ENCODE measurements around the gene RTF1. TPM values are rescaled to one million over a fixed set of nuclear protein-coding genes. Genes with fewer than 3 reads are reported as not detected.

The RTF1 gene
- total RNA-seq, 1 donor from 2014 or later: 73.8 TPM

DNA sequence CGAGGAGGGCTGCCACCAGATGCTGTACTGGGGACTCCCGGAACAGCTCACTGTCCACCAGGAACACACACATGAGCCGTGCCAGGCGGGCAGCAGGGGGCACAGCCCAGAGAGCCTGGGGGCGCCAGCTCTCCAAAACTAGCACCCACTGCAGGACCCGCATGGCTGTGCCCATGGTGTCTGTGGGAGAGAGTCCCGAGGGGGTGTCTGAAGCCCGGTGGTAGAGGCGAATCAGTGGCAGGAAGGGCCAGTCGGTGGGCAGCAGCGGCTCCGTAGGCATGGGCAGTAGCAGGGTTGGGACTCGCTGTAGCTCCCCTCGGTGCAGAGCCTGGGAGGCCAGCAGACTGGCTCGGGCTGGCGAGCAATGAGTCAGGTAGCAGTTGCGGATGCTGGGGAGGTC lies 103.7 kb downstream of the RTF1 start:
- Histone ChIP-seq H3K27me3 (no peaks in the 10 kb centered on the region), H3K9ac (no peak overlapping the region), H4K20me1 (ENCODE audit: low read depth) (no peaks in the 10 kb centered on the region), H3K4me1 (no peaks in the 10 kb centered on the region), H3K9me3 (ENCODE audit: low read depth) (no peaks in the 10 kb centered on the region), H3K4me2 (no peak overlapping the region), H3F3A (ENCODE audit: low read depth) (no peaks in the 10 kb centered on the region), H3K27ac (no peak overlapping the region), H3K79me2 (ENCODE audit: low read depth) (no peaks in the 10 kb centered on the region), H2AFZ (replicated peaks) (no peak overlapping the region), H3K4me3 (no peak overlapping the region), H3K36me3 (no peaks in the 10 kb centered on the region)
- Mint-ChIP-seq H3K9me3 (no peaks in the 10 kb centered on the region), H3K27me3 (ENCODE audit: insufficient read depth, low read depth) (peaks cover 5% of the 10 kb centered on the region), H3K27ac (no peak overlapping the region), H3K4me3 (no peak overlapping the region), H3K4me1 (no peaks in the 10 kb centered on the region), H3K36me3 (peaks cover 20% of the 10 kb centered on the region)
- no peak for DNase-seq (ENCODE audit: low spot score)
- TF ChIP-seq EZH2 (IDR thresholded peaks at IDR 0.05) (no peak), EZH2phosphoT487 (IDR thresholded peaks at IDR 0.05) (no peak)
- TF ChIP-seq, protein P1, sequence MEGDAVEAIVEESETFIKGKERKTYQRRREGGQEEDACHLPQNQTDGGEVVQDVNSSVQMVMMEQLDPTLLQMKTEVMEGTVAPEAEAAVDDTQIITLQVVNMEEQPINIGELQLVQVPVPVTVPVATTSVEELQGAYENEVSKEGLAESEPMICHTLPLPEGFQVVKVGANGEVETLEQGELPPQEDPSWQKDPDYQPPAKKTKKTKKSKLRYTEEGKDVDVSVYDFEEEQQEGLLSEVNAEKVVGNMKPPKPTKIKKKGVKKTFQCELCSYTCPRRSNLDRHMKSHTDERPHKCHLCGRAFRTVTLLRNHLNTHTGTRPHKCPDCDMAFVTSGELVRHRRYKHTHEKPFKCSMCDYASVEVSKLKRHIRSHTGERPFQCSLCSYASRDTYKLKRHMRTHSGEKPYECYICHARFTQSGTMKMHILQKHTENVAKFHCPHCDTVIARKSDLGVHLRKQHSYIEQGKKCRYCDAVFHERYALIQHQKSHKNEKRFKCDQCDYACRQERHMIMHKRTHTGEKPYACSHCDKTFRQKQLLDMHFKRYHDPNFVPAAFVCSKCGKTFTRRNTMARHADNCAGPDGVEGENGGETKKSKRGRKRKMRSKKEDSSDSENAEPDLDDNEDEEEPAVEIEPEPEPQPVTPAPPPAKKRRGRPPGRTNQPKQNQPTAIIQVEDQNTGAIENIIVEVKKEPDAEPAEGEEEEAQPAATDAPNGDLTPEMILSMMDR (IDR thresholded peaks at IDR 0.05): no peak

DNA sequence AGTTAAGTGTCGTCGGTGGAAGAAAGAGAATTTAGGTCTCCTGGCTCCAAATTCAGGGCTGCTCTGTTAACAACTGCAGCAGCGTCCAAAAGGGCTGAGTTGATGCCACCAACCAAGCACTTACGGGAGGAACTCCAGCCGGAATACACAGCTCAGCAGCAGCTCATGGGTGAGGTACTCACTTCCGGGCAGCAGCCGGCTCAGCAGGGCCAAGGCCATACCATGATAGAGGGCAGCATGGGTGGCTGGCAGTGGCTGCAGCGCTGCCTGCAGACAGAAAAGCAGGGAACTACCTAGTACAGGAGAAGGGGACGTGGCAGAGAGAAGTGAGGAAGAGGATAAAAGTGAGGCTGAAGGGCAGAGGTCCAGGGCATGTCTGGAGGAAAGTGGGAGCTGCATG lies 104.7 kb downstream of the RTF1 start:
- no peak overlapping the region for H3K4me3 Mint-ChIP-seq
- no peaks in the 10 kb centered on the region for H3K4me1 Mint-ChIP-seq
- Histone ChIP-seq H4K20me1 (ENCODE audit: low read depth) (no peaks in the 10 kb centered on the region), H3K4me3 (no peak overlapping the region), H3K9ac (no peak overlapping the region), H3K36me3 (no peaks in the 10 kb centered on the region), H3K4me1 (no peaks in the 10 kb centered on the region), H3F3A (ENCODE audit: low read depth) (no peaks in the 10 kb centered on the region), H3K79me2 (ENCODE audit: low read depth) (no peaks in the 10 kb centered on the region), H2AFZ (replicated peaks) (no peak overlapping the region), H3K27ac (no peak overlapping the region), H3K27me3 (no peaks in the 10 kb centered on the region), H3K4me2 (no peak overlapping the region), H3K9me3 (ENCODE audit: low read depth) (no peaks in the 10 kb centered on the region)
- no peak for TF ChIP-seq EZH2 (IDR thresholded peaks at IDR 0.05)
- no peak for TF ChIP-seq EZH2phosphoT487 (IDR thresholded peaks at IDR 0.05)
- TF ChIP-seq, protein P1 (IDR thresholded peaks at IDR 0.05): no peak
- H3K9me3 Mint-ChIP-seq: no peaks in the 10 kb centered on the region
- no peak for DNase-seq (ENCODE audit: low spot score)
- no peak overlapping the region for H3K27ac Mint-ChIP-seq
- H3K36me3 Mint-ChIP-seq: peaks cover 22% of the 10 kb centered on the region
- H3K27me3 Mint-ChIP-seq (ENCODE audit: insufficient read depth, low read depth): peaks cover 3% of the 10 kb centered on the region

- no peaks in the 10 kb centered on the region for H3K36me3 ChIP-seq
- H3K9ac ChIP-seq: no peak overlapping the region
Observed at GRCh38 chr15:41523097-41523496, 106.2 kb downstream of the RTF1 start.

More at GRCh38 chr15:41523097-41523496, 106.2 kb downstream of the RTF1 start:
- H3K4me3 Mint-ChIP-seq: no peak overlapping the region
- H3K4me3 ChIP-seq: no peak overlapping the region
- no peak overlapping the region for H3K4me2 ChIP-seq
- TF ChIP-seq EZH2 (IDR thresholded peaks at IDR 0.05) (no peak), EZH2phosphoT487 (IDR thresholded peaks at IDR 0.05) (no peak)
- TF ChIP-seq, protein P1 (IDR thresholded peaks at IDR 0.05): no peak
- DNase-seq (ENCODE audit: low spot score): no peak
- no peaks in the 10 kb centered on the region for H3K9me3 Mint-ChIP-seq
- H3K4me1 ChIP-seq: no peaks in the 10 kb centered on the region
- H3K27ac Mint-ChIP-seq: no peak overlapping the region
- H3K4me1 Mint-ChIP-seq: no peaks in the 10 kb centered on the region
- no peak overlapping the region for H2AFZ ChIP-seq (replicated peaks)
- no peaks in the 10 kb centered on the region for H3K79me2 ChIP-seq (ENCODE audit: low read depth)
- H3K27me3 ChIP-seq: no peaks in the 10 kb centered on the region
- H3K27ac ChIP-seq: no peak overlapping the region
- H4K20me1 ChIP-seq (ENCODE audit: low read depth): no peaks in the 10 kb centered on the region
- H3K9me3 ChIP-seq (ENCODE audit: low read depth): no peaks in the 10 kb centered on the region
- no peaks in the 10 kb centered on the region for H3K27me3 Mint-ChIP-seq (ENCODE audit: insufficient read depth, low read depth)
- no peaks in the 10 kb centered on the region for H3F3A ChIP-seq (ENCODE audit: low read depth)
- peaks cover 15% of the 10 kb centered on the region for H3K36me3 Mint-ChIP-seq

Data from neural progenitor cell (in vitro differentiated cells).